ENCODE data around the gene STAT6. TPM values are rescaled to one million over a fixed set of nuclear protein-coding genes. Genes with fewer than 3 reads are reported as not detected.
A peak's percentile ranks its signal among the peaks of the same experiment; 100 is the strongest.

Gene STAT6
- total and polyA plus RNA-seq, 2 of the 8 experiments (the other 6 are each of a cell fraction or from before 2014, with no cell fraction given) = 32.9 to 38.7 TPM

GRCh38 chr12:57126561-57126960 is 15.4 kb upstream of the STAT6 start:
- POLR2A ChIA-PET (ENCODE audit: partially characterized antibody) = interaction anchor here (0.7 to 9.3 kb wide), 13 partner anchors 9 to 104 kb away, joined by 3 to 105 read pairs (median 13); partner anchors contain the start of genes LRP1-AS, NEMP1, SHMT2 and STAT6
- CTCF ChIA-PET (ENCODE audit: partially characterized antibody) = interaction anchor here (0.7 to 19.8 kb wide), 19 partner anchors 7 to 111 kb away, joined by 3 to 305 read pairs (median 5); partner anchors contain the start of gene STAT6
- no peak overlapping the region for H4K8ac ChIP-seq (ENCODE audit: extremely low read depth, insufficient read depth, low read length)
- peaks cover 7 to 23% of the 10 kb centered on the region in 2 experiments; a peak in 3 of 4 replicates for H3K79me2 ChIP-seq (ENCODE audit: control insufficient read depth in 1 of 2, insufficient read depth in 2 of 2, low read length in 2 of 2)
- no peak overlapping the region for H3K4ac ChIP-seq (replicated peaks; ENCODE audit: insufficient read length, low read depth, low read length)
- DNase-seq (ENCODE audit: low read depth in 1 of 2, low spot score in 2 of 2) (no peak), FAIRE-seq (no peak)
- no peak overlapping the region for H2AK5ac ChIP-seq (ENCODE audit: low read depth, low read length)
- H3K4me1 ChIP-seq (replicated peaks in 1 of 4; ENCODE audit: control insufficient read depth in 3 of 4, insufficient read depth in 4 of 4, low read length in 3 of 4) = peaks cover 8 to 18% (median 16%) of the 10 kb centered on the region in 4 experiments; a peak in 6 of 7 replicates
- no peak overlapping the region for H3K27ac ChIP-seq (ENCODE audit: low read depth, low read length)
- 91% methylated on average over 7 of the region's 7 CpGs; no CpG with 5 or more reads in 1 of the 2 experiments for WGBS, 2 experiments (ENCODE audit: extremely low coverage in 1 of 2, insufficient coverage in 1 of 2, insufficient read length in 1 of 2, insufficient replicate concordance in 2 of 2, low coverage in 1 of 2, low lambda C conversion rate in 2 of 2, missing lambda C conversion rate in 1 of 2)
- H2BK20ac ChIP-seq (ENCODE audit: low read length) = no peak overlapping the region
- 0 out of 2 replicates have a peak overlapping the region, but pooled peaks have one; percentile 46 for H2BK15ac ChIP-seq (ENCODE audit: low read length)
- H4K20me1 ChIP-seq (replicated peaks in 1 of 2; ENCODE audit: control insufficient read depth in 1 of 2, insufficient read depth in 2 of 2, low read length in 2 of 2) = peaks cover 2 to 6% of the 10 kb centered on the region in 2 experiments
- no peak overlapping the region for H4K91ac ChIP-seq (replicated peaks; ENCODE audit: insufficient read length, low read length)
- H2BK5ac ChIP-seq (ENCODE audit: low read depth, low read length) = no peak overlapping the region
- no peaks in the 10 kb centered on the region for H3K27me3 ChIP-seq (replicated peaks in 1 of 4; ENCODE audit: control insufficient read depth in 3 of 4, extremely low read depth in 1 of 4, insufficient read depth in 3 of 4, low read length in 3 of 4)
- no peaks in the 10 kb centered on the region; a peak in 1 of 8 replicates for H3K36me3 ChIP-seq (ENCODE audit: control insufficient read depth in 2 of 4, insufficient read depth in 4 of 4, low read length in 3 of 4)
- H3K56ac ChIP-seq (replicated peaks; ENCODE audit: insufficient read length, low read depth, low read length) = no peak overlapping the region
- no peak overlapping the region for H3K14ac ChIP-seq (ENCODE audit: insufficient read length)
- peak overlapping the region; percentile 85 to 86 for H3K4me2 ChIP-seq (ENCODE audit: insufficient read depth in 1 of 2, low read depth in 2 of 2, low read length in 2 of 2)
- no peaks in the 10 kb centered on the region for H3K9me3 ChIP-seq (ENCODE audit: insufficient read depth in 2 of 2, low read depth in 1 of 2, low read length in 1 of 2)
- no peak overlapping the region for H2AFZ ChIP-seq (ENCODE audit: low read length)
- no peak overlapping the region for H3K18ac ChIP-seq (ENCODE audit: extremely low read depth, low read length)
- no peak overlapping the region; the same call in 1 of the 2 replicates for H2BK12ac ChIP-seq (ENCODE audit: low read depth, low read length)
- peaks cover 6% of the 10 kb centered on the region; the same call in 1 of the 2 replicates for H3K23me2 ChIP-seq (ENCODE audit: low read depth, low read length)
- peak overlapping the region in 3 of 4 experiments; percentile 81 to 90 (median 84); a peak in 4 of 8 replicates for H3K4me3 ChIP-seq (ENCODE audit: extremely low read depth in 1 of 4, insufficient read depth in 2 of 4, low read depth in 3 of 4, low read length in 4 of 4)
- H4K5ac ChIP-seq (ENCODE audit: insufficient read length, low read depth, low read length) = no peak overlapping the region
- H3K23ac ChIP-seq (ENCODE audit: insufficient read length) = no peak overlapping the region
- TF ChIP-seq CBX5 (IDR thresholded peaks at IDR 0.05; ENCODE audit: low read depth, low read length) = no peak
- no peak for TF ChIP-seq CHD2 (IDR thresholded peaks at IDR 0.05; ENCODE audit: low read length)
- no peak for TF ChIP-seq ASH2L (IDR thresholded peaks at IDR 0.05; ENCODE audit: low read length)
- TF ChIP-seq HDAC2 (IDR thresholded peaks at IDR 0.05; ENCODE audit: borderline replicate concordance in 1 of 2, low read depth in 2 of 2, low read length in 2 of 2) = no peak
- no peak for TF ChIP-seq MAFK (IDR thresholded peaks at IDR 0.05; ENCODE audit: low read depth, low read length)
- no peak for TF ChIP-seq POLR2A (IDR thresholded peaks at IDR 0.05; ENCODE audit: control extremely low read depth in 1 of 2, low read depth in 2 of 2, low read length in 2 of 2)
- H2BK120ac ChIP-seq (replicated peaks; ENCODE audit: low read depth, low read length) = no peak overlapping the region
- H3K79me1 ChIP-seq (ENCODE audit: low read depth, low read length) = peaks cover 6% of the 10 kb centered on the region; the same call in 1 of the 2 replicates
- H3K9ac ChIP-seq (replicated peaks in 1 of 4; ENCODE audit: extremely low read depth in 1 of 4, low read depth in 3 of 4, low read length in 3 of 4) = no peak overlapping the region

All from H1 (cell line).